ENCODE results near the gene ANO7.

ANO7 gene

GRCh38 chr2:241254904-241255351 lies 66.5 kb downstream of the ANO7 start:
- no peak for DNase-seq (ENCODE audit: low read depth)

- DNase-seq (ENCODE audit: low read depth) = no peak
Measured at GRCh38 chr2:241255542-241256167, 67.2 kb downstream of the ANO7 start.

DNA sequence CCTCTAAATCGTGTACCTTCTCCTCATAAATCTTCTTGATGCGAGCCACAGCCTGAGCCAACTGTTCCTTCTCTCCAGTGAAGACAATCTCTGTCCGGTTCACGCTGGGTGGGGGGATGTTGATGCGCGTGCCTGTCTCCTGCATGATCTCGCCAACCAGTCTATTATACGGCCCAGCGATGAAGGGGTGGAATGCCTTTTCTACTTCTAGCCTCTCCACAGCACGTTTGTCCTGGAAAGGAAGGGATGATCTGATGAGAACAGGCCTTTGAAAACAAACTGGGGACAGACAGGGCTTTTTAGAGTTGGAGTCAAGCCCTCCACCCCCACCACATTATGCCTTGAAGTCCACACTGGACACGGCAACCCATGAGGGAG lies 67.7 kb downstream of the ANO7 start:
- DNase-seq (ENCODE audit: low read depth) = no peak

DNA sequence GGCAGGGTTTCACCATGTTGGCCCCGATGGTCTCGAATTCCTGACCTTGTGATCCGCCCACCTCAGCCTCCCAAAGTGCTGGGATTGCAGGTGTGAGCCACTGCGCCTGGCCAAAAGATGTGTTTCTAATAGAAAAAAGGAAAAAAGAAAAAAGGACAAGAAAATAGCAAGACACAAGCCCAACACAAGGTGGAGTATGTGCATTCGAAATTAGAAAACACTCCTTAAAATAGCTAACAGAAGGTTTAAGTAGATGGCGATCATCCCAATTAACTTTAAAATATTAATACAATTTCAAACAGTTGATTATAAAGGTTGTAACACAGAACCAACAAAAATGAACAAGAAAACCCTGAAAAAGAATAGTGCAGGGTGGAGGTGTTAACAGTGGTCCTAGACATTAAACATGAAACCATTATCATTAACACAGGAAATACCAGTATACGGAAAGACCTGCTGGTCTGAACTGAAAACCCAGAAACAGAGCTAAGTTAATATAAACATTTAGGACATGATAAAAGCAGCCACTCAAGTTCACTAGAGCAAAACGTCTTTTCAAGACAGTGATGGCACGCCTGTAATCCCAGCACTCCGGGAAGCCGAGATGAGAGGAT lies 69.0 kb downstream of the ANO7 start:
- no peak for DNase-seq (ENCODE audit: low read depth)

DNA sequence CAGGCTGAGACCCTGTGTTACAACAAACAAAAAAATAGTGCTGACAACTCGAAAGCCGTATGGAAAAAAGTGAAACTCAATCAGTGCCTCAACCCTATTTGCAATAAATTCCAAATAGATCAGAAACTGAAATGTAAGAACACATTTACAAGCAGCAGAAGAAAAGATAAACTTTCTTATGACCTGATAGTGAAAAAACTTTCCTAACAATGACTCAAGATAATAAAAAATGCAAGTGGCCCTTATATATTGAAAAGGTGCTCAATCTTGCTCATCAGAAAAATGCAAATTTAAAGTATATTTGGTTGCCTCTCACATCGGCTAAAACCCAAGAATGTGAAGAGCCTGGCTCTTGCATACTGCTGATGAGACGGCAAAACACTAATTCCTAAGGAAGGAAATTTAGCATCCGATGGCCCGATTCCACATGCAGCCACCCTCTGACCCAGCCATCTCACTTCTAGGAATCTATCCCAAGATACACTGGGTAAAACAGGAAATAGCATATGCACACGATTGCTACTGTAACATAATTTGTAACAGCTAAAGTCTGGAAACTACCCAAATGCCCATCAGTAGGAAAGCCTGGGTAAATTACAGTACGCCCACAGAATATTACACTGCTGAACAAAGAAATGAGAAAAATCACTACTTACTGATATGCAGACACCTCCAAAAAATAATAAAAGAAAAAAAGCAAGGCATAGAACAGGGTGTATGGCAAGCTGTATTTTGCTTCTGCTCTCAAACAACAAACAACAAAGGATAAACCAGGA lies 70.2 kb downstream of the ANO7 start:
- no peak for DNase-seq (ENCODE audit: low read depth)

DNA sequence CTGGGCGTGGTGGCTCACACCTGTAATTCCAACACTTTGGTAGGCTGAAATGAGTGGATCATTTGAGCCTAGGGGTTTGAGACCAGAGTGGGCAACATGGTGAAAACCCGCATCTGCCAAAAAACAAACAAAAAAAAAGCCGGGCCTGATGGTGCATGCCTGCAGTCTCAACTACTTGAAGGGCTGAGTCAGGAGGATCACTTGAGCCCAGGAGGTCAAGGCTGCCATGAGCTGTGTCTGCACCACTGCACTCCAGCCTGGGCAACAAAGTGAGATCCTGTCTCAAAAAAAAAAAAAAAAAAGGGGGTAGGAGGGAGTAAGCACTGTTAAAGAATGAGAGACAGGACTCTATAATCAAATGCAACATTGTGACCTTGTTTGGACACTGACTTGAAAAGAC lies 72.4 kb downstream of the ANO7 start:
- no peak for DNase-seq (ENCODE audit: low read depth)

DNA sequence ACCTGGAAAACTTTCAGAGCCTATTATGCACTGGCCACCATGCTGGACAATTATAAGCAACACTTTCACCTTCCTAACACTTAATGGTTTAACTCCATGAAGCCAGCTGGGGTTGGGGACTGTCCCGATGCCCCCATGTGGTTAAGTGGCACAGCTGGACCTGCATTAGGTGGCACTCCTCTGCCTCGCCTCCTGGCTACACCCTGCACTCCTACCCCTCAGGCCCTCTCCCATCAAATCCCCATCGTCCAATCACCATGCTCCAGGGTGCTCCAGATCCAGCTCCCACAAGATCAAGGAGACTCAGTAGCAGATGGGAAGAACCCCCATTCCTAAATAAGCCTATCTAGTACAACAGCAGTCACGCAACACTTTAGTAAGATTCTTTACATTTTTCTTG lies 73.2 kb downstream of the ANO7 start:
- no peak for DNase-seq (ENCODE audit: low read depth)

- DNase-seq (ENCODE audit: low read depth) = no peak
Measured at GRCh38 chr2:241263061-241263460, 74.6 kb downstream of the ANO7 start.

GRCh38 chr2:241265506-241265905 lies 77.0 kb downstream of the ANO7 start:
- no peak for DNase-seq (ENCODE audit: low read depth)

- no peak for DNase-seq (ENCODE audit: low read depth)
Measured at GRCh38 chr2:241267249-241268067, 79.0 kb downstream of the ANO7 start.

GRCh38 chr2:241268306-241268705 lies 79.8 kb downstream of the ANO7 start:
- no peak for DNase-seq (ENCODE audit: low read depth)

DNA sequence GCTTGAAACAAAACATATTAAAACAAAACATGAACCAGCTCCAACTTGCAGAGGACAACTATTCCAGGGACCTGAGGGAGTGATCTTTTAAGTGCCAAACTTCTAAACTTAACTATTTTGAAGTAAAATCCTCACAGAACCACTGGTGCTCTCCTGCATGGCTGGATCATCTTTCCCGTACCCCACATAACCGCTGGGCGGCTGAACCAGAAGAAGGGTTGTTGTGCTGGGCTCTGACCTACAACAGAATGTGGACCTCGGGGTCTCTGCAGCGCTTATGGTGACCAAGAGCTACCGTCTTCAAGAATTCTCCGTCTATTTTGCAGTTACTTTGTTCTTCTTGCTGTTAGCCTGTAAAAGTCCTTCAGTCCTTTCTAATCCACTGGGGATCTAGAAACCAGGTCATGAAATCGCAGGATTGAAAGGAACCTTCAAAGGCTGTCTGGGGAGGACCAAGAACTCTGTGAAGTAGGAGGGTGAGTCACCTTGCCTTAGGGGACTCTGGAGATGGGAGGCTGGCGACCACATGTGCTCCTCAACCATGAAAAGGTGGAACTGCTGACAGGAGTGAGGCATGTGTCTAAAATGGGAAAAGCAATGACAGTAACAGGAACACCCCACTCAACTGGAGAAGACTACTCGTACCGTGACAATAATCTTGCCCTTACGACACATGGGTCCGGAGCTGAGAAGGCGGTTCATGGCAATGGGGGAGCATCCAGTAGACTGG lies 80.4 kb downstream of the ANO7 start:
- DNase-seq (ENCODE audit: low read depth) = no peak

DNA sequence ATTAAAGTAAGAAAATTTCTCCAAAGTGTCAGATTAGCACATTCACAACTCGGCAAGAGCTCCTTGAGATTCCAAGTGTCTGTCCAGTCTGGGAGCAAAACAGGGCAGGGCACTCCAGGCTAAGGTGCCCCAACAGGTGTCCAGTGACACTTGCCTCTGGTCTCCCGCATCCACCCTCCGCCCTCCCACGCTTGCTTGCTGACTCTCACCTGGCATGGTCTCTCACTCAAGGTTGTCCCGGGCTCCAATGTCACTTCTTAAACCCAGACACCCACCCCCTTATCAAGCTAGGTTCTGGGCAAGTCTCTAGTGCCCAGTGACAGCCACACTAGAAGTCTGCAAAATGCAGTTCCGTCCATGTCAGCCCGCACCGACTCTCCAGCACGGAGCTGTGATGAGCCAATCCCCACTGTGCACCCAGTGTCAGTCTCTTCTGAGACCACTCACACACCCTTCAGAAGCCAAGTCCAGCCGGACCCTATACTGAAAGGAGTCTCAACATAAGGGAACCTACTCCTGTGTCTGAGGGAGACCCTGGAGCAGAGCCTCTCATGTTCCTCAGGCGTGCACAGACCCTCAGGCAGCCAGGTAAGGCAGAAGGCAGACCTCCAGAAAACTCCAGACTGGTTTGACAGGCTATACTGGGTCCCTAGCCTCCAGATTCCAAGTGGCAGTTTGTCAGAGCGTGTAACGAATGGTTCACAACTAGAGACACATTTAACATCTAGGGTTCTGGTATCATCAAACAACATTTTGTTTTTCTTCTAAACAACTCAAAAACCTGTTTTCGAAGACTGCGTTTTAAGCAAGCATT lies 81.4 kb downstream of the ANO7 start:
- DNase-seq (ENCODE audit: low read depth) = no peak

GRCh38 chr2:241270531-241270930 lies 82.1 kb downstream of the ANO7 start:
- DNase-seq (ENCODE audit: low read depth) = no peak

DNA sequence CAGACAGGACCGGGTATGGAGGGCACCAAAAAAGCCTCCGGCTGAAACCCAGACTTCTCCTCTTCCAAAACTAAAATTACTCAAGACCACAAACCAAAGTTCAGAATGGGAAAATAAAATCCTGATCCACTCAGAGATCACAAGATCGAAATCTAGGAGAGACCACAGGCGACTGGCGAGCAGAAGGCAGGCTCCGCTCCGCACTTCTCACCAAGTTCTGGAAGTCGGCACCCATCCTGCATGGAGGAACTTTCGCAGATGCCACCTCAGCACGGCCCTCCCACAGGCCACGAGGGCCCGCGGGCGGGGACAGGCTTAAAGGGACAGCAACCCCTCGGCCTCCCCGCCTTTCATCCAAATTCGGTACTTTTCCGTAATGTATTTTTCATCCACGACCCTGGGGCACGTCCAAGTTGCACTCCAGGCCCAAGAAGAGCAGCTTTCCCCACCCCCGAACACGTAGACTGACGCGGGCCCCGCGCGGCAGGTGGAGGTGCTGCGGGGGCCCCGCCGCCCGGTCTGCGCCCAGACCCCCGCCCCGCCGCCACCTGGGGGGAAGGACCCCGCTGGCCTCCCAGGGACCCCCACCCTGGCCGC lies 83.3 kb downstream of the ANO7 start:
- DNase-seq (ENCODE audit: low read depth) = peak; percentile 44

- peak; percentile 49 for DNase-seq (ENCODE audit: low read depth)
Measured at GRCh38 chr2:241272303-241273209, 84.1 kb downstream of the ANO7 start.

- no peak for DNase-seq (ENCODE audit: low read depth)
Measured at GRCh38 chr2:241273210-241274020, 84.9 kb downstream of the ANO7 start.

GRCh38 chr2:241274127-241274526 lies 85.7 kb downstream of the ANO7 start:
- DNase-seq (ENCODE audit: low read depth) = no peak
